Astrocyte (in vitro differentiated cells and primary cell): Measurements from ENCODE around the gene CENPU. TPM values are rescaled to one million over a fixed set of nuclear protein-coding genes. Genes with fewer than 3 reads are reported as not detected.

Source experiments
- DNase-seq: peaks from one replicate; pipeline ENCODE4 v3.0.0-alpha.2; 2010; ENCODE audit warnings: low read depth
- FAIRE-seq: peaks from 2 replicates; lab custom pipeline; 2011; peaks lifted over from hg19 to GRCh38; lab: Jason Lieb, UNC
- H2AFZ ChIP-seq: 2 replicates; pipeline ENCODE4 v1.6.0; 2012; ENCODE audit warnings: low read depth, low read length, inconsistent platforms
- H3K27ac ChIP-seq: 2 replicates; pipeline ENCODE4 v1.5.1; 2011; ENCODE audit warnings: low read depth, low read length, inconsistent platforms
- H3K27me3 ChIP-seq: 2 replicates; pipeline ENCODE4 v1.6.0; 2011; ENCODE audit warnings: low read length, inconsistent platforms; ENCODE audit not compliant: insufficient read depth
- H3K36me3 ChIP-seq: 2 replicates; pipeline ENCODE4 v1.5.1; 2011; ENCODE audit warnings: low read length, inconsistent platforms; ENCODE audit not compliant: insufficient read depth
- H3K4me1 ChIP-seq: 2 replicates; pipeline ENCODE4 v1.5.1; 2011; ENCODE audit warnings: low read length, inconsistent platforms; ENCODE audit not compliant: insufficient read depth
- H3K4me2 ChIP-seq: 2 replicates; pipeline ENCODE4 v1.6.0; 2012; ENCODE audit warnings: low read length, inconsistent platforms
- H3K4me3 ChIP-seq: 2 replicates; pipeline ENCODE4 v1.5.1; 2011; ENCODE audit warnings: low read depth, mild to moderate bottlenecking, low read length, inconsistent platforms; ENCODE audit not compliant: insufficient read depth
- H3K79me2 ChIP-seq: 2 replicates; pipeline ENCODE4 v1.6.0; 2012; ENCODE audit warnings: mild to moderate bottlenecking, low read length, inconsistent platforms; ENCODE audit not compliant: insufficient read depth
- H3K9ac ChIP-seq: 2 replicates; pipeline ENCODE4 v1.6.0; 2012; ENCODE audit warnings: mild to moderate bottlenecking, low read length, inconsistent platforms
- H3K9me3 ChIP-seq: 2 replicates; pipeline ENCODE4 v1.5.1; 2012; ENCODE audit warnings: low read depth, mild to moderate bottlenecking, low read length, inconsistent platforms; ENCODE audit not compliant: insufficient read depth
- H4K20me1 ChIP-seq: 2 replicates; pipeline ENCODE4 v1.6.0; 2012; ENCODE audit warnings: low read length, inconsistent platforms; ENCODE audit not compliant: insufficient read depth
- H3K27ac Mint-ChIP-seq: one replicate; pipeline ENCODE4 v1.8.0; 2021; ENCODE audit warnings: mild to moderate bottlenecking, mixed read lengths; ENCODE audit not compliant: unreplicated experiment
- H3K27me3 Mint-ChIP-seq: one replicate; pipeline ENCODE4 v1.8.0; 2021; ENCODE audit warnings: low read depth, mixed read lengths; ENCODE audit not compliant: unreplicated experiment
- H3K36me3 Mint-ChIP-seq: one replicate; pipeline ENCODE4 v1.8.0; 2021; ENCODE audit warnings: low read depth, mixed read lengths; ENCODE audit not compliant: unreplicated experiment
- H3K4me1 Mint-ChIP-seq: one replicate; pipeline ENCODE4 v1.8.0; 2021; ENCODE audit warnings: low read depth, mixed read lengths; ENCODE audit not compliant: unreplicated experiment
- H3K4me3 Mint-ChIP-seq: one replicate; pipeline ENCODE4 v1.8.0; 2021; ENCODE audit warnings: mild to moderate bottlenecking, moderate library complexity, mixed read lengths; ENCODE audit not compliant: unreplicated experiment
- H3K9me3 Mint-ChIP-seq: one replicate; pipeline ENCODE4 v1.8.0; 2021; ENCODE audit warnings: mild to moderate bottlenecking, mixed read lengths; ENCODE audit not compliant: unreplicated experiment
- CTCF ChIP-seq: IDR thresholded peaks from 2 replicates; pipeline ENCODE4 v1.5.1; 2011; ENCODE audit warnings: low read depth, mild to moderate bottlenecking, inconsistent platforms, low read length, moderate library complexity; ENCODE audit not compliant: insufficient read depth
- EZH2 ChIP-seq: IDR thresholded peaks from 2 replicates; pipeline ENCODE4 v1.6.1; 2012; ENCODE audit warnings: mild to moderate bottlenecking, low read length, inconsistent platforms; ENCODE audit not compliant: insufficient read depth
- total RNA-seq: library from RNA; stranded (reverse); gene quantifications from 2 replicates; pipeline ENCODE4 v1.2.1, GENCODE V29; 2021

Gene CENPU
- total RNA-seq, 1 donor from 2014 or later = 6.0 TPM

- H3K4me1 Mint-ChIP-seq = peaks cover 27% of the 10 kb centered on the region
- no peak overlapping the region for H3K4me2 ChIP-seq
- no peaks in the 10 kb centered on the region for H3K79me2 ChIP-seq
- peak; percentile 65 for DNase-seq
- H4K20me1 ChIP-seq = no peaks in the 10 kb centered on the region
- no peak overlapping the region for H3K27ac Mint-ChIP-seq
- H3K9ac ChIP-seq = no peak overlapping the region
- no peaks in the 10 kb centered on the region for H3K9me3 Mint-ChIP-seq
- FAIRE-seq = no peak
- H3K4me3 Mint-ChIP-seq = no peak overlapping the region
- H3K27me3 ChIP-seq = peaks cover 2% of the 10 kb centered on the region
- H3K4me3 ChIP-seq = no peak overlapping the region
- H3K27me3 Mint-ChIP-seq = peaks cover 35% of the 10 kb centered on the region
- H3K9me3 ChIP-seq = no peaks in the 10 kb centered on the region
- TF ChIP-seq EZH2 (no peak), CTCF (no peak)
- peaks cover 10% of the 10 kb centered on the region for H3K4me1 ChIP-seq
- no peak overlapping the region for H2AFZ ChIP-seq
- H3K36me3 Mint-ChIP-seq = peaks cover 3% of the 10 kb centered on the region
- H3K27ac ChIP-seq = no peak overlapping the region
- H3K36me3 ChIP-seq = no peaks in the 10 kb centered on the region
Observed at GRCh38 chr4:184750926-184751584, 17.2 kb upstream of the CENPU start.

- no peak overlapping the region for H2AFZ ChIP-seq
- H3K27ac ChIP-seq = no peak overlapping the region
- no peak overlapping the region for H3K27ac Mint-ChIP-seq
Observed at GRCh38 chr4:184748251-184748652, 14.4 kb upstream of the CENPU start.

More at GRCh38 chr4:184748251-184748652, 14.4 kb upstream of the CENPU start:
- Mint-ChIP-seq H3K4me1 (peaks cover 21% of the 10 kb centered on the region), H3K4me3 (no peak overlapping the region), H3K27me3 (peaks cover 42% of the 10 kb centered on the region), H3K9me3 (no peaks in the 10 kb centered on the region), H3K36me3 (peaks cover 3% of the 10 kb centered on the region)
- no peaks in the 10 kb centered on the region for H3K9me3 ChIP-seq
- TF ChIP-seq CTCF (no peak), EZH2 (no peak)
- no peak overlapping the region for H3K4me2 ChIP-seq
- no peak for FAIRE-seq
- peaks cover 2% of the 10 kb centered on the region for H3K27me3 ChIP-seq
- peaks cover 8% of the 10 kb centered on the region for H3K4me1 ChIP-seq
- H3K79me2 ChIP-seq = no peaks in the 10 kb centered on the region
- no peak for DNase-seq
- H4K20me1 ChIP-seq = no peaks in the 10 kb centered on the region
- no peak overlapping the region for H3K9ac ChIP-seq
- H3K36me3 ChIP-seq = no peaks in the 10 kb centered on the region
- H3K4me3 ChIP-seq = no peak overlapping the region
